ENCODE measurements around the gene APBA3. TPM values are rescaled to one million over a fixed set of nuclear protein-coding genes. Genes with fewer than 3 reads are reported as not detected.

The APBA3 gene
- total RNA-seq, 1 donor from 2014 or later = 12.5 TPM

- DNase-seq (ENCODE audit: low spot score) = no peak
- intact Hi-C loops (cut with DNase I) = no loop called here
These were observed 28.8 kb upstream of the APBA3 start for GRCh38 chr19:3790209-3790734.

- intact Hi-C loops (cut with DNase I) = no loop called here
- DNase-seq (ENCODE audit: low spot score) = no peak
These were observed 27.7 kb upstream of the APBA3 start for GRCh38 chr19:3788996-3789778.

GRCh38 chr19:3785938-3786824, 24.7 kb upstream of the APBA3 start, which contains the start of gene MATK:
Gene MATK, minus strand, starts transcription at chr19:3786381. Its CDS starts 1,246 bp downstream, at chr19:3785135.
- intact Hi-C loops (cut with DNase I) = no loop called here
- no peak for DNase-seq (ENCODE audit: low spot score)

GRCh38 chr19:3785451-3785937, 24.0 kb upstream of the APBA3 start:
- no peak for DNase-seq (ENCODE audit: low spot score)

GRCh38 chr19:3784607-3785450, 23.3 kb upstream of the APBA3 start:
- intact Hi-C loops (cut with DNase I) = no loop called here
- DNase-seq (ENCODE audit: low spot score) = no peak

More at GRCh38 chr19:3785451-3785937, 24.0 kb upstream of the APBA3 start:
- intact Hi-C loops (cut with DNase I) = no loop called here

GRCh38 chr19:3783660-3784584, 22.4 kb upstream of the APBA3 start:
- intact Hi-C loops (cut with DNase I) = no loop called here
- DNase-seq (ENCODE audit: low spot score) = no peak

GRCh38 chr19:3782903-3783302, 21.4 kb upstream of the APBA3 start:
- intact Hi-C loops (cut with DNase I) = no loop called here
- no peak for DNase-seq (ENCODE audit: low spot score)

- DNase-seq (ENCODE audit: low spot score) = no peak
- intact Hi-C loops (cut with DNase I) = no loop called here
These were observed 20.8 kb upstream of the APBA3 start for GRCh38 chr19:3782330-3782729.

GRCh38 chr19:3781603-3782002, 20.1 kb upstream of the APBA3 start:
- intact Hi-C loops (cut with DNase I) = no loop called here
- no peak for DNase-seq (ENCODE audit: low spot score)

- no peak for DNase-seq (ENCODE audit: low spot score)
- intact Hi-C loops (cut with DNase I) = no loop called here
These were observed 19.4 kb upstream of the APBA3 start for GRCh38 chr19:3780786-3781304.

- intact Hi-C loops (cut with DNase I) = no loop called here
- no peak for DNase-seq (ENCODE audit: low spot score)
These were observed 17.6 kb upstream of the APBA3 start for GRCh38 chr19:3778899-3779723.

- no peak for DNase-seq (ENCODE audit: low spot score)
- intact Hi-C loops (cut with DNase I) = no loop called here
These were observed 16.8 kb upstream of the APBA3 start for GRCh38 chr19:3778104-3778867.

GRCh38 chr19:3776479-3777040, 15.1 kb upstream of the APBA3 start:
- DNase-seq (ENCODE audit: low spot score) = no peak
- intact Hi-C loops (cut with DNase I) = no loop called here

- intact Hi-C loops (cut with DNase I) = no loop called here
- no peak for DNase-seq (ENCODE audit: low spot score)
These were observed 14.3 kb upstream of the APBA3 start for GRCh38 chr19:3775831-3776230.

GRCh38 chr19:3775374-3775711, 13.9 kb upstream of the APBA3 start:
- intact Hi-C loops (cut with DNase I) = no loop called here

GRCh38 chr19:3774621-3775373, 13.3 kb upstream of the APBA3 start:
- intact Hi-C loops (cut with DNase I) = no loop called here
- DNase-seq (ENCODE audit: low spot score) = no peak

More at GRCh38 chr19:3775374-3775711, 13.9 kb upstream of the APBA3 start:
- DNase-seq (ENCODE audit: low spot score) = no peak
